GM19043 (cell line): ENCODE data around the gene KCNK7.

Source experiments
- ATAC-seq: cut with Tn5 transposase; IDR thresholded peaks from one replicate; pipeline ENCODE4 v1.9.1; 2021; ENCODE audit warnings: low read depth; ENCODE audit not compliant: unreplicated experiment

The KCNK7 gene

GRCh38 chr11:65559951-65560537 is 35.6 kb downstream of the KCNK7 start:
- ATAC-seq = no peak

GRCh38 chr11:65559535-65559934 is 36.1 kb downstream of the KCNK7 start:
- ATAC-seq = no peak

- ATAC-seq = no peak
Observed at GRCh38 chr11:65558930-65559509, 36.6 kb downstream of the KCNK7 start.

GRCh38 chr11:65558002-65558929 is 37.3 kb downstream of the KCNK7 start, which contains the start of gene LTBP3:
LTBP3 (minus strand) TSS chr11:65558359; CDS start chr11:65557959, 400 bp downstream.
- no peak for ATAC-seq

DNA sequence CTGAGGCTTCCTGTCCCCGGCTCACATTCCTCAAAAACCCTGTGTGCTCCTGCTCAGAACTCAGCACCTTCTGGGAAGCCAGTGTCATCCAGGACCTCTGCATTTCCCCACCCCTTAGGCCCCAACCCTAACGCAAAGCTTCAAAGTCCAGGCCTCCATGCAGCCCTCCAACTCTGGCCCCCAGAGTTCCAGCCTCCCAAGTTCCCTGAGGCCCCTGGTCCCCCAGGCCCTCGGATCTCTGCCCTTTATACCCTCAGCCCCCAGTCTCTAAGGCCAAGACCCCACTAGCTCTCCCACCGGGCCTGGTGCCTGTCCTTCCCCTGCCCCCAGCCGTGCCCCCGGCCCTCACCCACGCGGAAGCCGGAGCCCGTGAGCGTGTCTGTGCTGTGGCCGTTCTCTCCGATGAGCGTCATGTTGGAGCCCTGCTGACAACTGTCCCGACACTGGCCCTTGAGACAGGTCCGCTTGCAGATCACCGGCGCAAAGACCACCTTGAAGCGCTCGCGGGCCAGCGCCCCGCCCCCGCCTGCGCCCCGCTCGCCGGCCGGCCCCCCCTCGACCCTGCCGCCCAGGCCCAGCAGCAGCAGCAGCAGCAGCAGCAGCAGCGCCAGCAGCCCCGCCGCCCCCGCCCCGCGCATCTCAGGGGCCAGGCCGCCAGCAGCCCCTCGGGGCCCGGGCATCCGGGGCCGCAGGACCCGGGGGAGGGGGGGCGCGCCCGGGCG is 38.2 kb downstream of the KCNK7 start:
- ATAC-seq = no peak

GRCh38 chr11:65556470-65557279 is 38.9 kb downstream of the KCNK7 start:
- no peak for ATAC-seq

- no peak for ATAC-seq
Observed at GRCh38 chr11:65555693-65556231, 39.8 kb downstream of the KCNK7 start.

DNA sequence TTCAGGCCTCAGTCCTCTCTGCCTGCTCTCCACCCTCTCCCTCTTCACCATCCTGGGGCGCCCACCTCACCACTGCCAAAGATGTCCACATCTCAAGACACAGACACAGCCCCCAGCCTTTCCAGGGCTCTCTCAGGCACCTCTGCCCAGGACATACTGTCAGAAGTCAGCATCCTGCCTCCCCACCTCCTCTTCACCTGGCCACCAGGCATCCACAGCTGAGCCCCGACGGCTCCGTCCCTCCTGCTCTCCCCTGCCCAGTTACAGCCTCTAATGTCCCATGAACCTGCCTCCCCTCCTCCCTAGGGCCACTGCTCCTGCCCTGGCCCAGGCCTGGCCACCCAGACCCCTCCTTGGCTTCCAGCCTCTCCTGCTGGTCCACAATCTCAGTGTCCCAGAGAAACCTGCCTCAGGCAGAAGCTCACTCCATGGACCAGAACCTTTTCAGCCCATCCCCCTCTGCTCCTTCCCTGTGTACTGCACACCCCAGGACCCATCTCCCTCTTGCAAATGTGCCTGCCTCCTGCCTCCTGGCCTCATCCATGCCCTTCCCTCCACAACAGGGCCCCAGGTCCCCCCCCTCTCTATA is 40.7 kb downstream of the KCNK7 start:
- no peak for ATAC-seq

GRCh38 chr11:65554057-65554818 is 41.4 kb downstream of the KCNK7 start:
- no peak for ATAC-seq

DNA sequence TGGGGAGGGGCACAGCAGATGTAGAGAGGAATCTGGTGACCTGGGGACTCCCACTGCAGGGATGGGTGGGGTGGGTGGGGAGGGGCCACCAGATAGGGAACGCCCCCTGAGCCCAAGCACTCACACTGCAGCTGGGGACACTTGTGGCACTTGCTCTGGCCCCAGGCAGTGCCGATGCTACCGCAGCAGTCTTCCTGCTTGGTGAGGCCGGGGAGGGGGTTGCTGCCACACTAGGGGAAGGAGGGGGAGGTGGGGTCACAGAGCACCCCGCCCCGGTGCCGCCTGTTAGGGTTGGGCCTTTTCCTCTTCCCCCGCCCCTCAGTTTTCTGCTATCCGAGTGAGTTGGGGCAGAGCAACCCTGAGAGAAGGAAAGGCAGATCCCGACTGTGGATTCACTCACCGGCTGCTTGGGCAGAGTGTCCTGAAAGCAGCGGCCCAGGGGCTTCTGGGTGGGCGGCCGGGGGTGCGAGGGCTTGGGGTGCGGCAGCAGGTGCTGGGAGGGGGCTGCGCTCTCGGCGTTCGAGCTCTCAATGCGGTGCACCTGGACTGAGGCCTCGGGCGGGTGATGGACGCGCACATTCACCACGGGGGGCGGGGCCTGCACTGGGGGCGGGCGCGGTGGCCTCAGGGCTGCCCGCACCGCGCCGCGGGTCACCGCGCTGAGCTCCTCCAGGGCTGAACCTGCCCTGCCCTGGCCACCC is 42.1 kb downstream of the KCNK7 start:
- ATAC-seq = no peak

DNA sequence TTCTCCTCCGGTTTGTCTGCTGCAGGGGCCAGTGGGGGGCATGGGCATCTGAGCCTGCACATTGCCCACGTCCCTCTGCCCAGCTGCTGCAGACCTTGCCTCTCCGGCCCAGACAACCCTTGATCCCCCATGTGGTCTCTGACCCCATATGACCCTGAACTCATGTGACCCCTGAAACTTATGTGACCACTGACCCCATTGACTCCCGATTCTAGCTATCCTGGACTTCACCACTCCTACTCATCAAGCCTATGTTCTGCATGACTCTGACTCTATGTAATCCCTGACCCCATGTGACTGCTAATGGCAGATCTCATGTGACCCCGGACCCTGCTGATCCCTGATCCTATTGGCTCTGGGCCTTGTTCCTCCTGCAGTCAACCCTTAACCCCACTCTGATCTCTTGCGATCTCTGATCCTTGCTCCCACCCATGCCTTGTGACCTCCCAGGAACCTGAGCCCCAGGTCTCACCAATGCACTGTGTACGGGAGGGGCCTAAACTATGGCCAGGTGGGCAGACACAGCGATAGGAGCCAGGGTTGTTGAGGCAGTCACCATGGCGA is 43.1 kb downstream of the KCNK7 start:
- ATAC-seq = no peak

GRCh38 chr11:65551572-65552387 is 43.8 kb downstream of the KCNK7 start:
- ATAC-seq = no peak

GRCh38 chr11:65549096-65549495 is 46.5 kb downstream of the KCNK7 start:
- ATAC-seq = no peak

- ATAC-seq = no peak
Observed at GRCh38 chr11:65548395-65548794, 47.2 kb downstream of the KCNK7 start.

DNA sequence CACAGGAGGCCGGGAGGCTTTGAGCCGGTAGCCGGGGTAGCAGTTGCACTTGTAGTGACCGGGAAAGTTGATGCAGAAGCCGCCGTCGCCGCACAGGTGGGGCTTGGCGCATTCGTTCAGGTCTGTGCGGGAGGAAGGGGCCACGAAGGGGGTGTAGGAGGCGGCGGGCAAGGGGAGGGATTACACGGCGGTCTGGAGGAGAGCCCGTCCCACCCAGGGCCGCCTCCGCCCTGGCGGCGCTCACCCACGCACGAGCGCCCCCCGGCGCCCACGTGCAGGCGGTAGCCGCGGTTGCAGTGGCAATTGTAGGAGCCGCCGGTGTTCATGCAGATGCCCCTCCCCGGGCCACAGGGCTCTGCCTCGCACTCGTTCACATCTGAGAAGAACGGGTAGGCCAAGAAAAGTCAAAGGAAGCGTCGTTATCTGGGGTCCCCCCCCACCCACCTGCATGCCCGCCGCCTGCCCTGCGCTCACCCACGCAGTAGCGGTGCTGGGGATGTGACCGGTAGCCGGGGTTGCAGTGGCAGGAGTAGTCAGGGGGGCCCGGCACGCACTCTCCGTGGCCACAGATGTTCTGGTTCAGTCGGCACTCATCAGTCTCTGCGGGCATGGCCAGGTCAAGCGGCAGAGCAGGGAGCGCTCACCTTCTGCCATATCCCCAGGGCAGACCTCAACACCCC is 48.0 kb downstream of the KCNK7 start:
- ATAC-seq = no peak

GRCh38 chr11:65546217-65546958 is 49.2 kb downstream of the KCNK7 start:
- peak; percentile 69 for ATAC-seq
